Sigmoid colon (tissue), 7 donors: ENCODE data around the gene CXCR2. TPM values are rescaled to one million over a fixed set of nuclear protein-coding genes. Genes with fewer than 3 reads are reported as not detected.

Source experiments
- DNase-seq: peaks from one replicate; pipeline ENCODE4 v3.0.0-alpha.2; 2019
- H3K27ac ChIP-seq, 4 donors: fragments of 200-600 bp; sonication (generic); one replicate each; pipeline ENCODE4 v1.5.1; 2016 to 2019; ENCODE audit warnings: mild to moderate bottlenecking in 1 of 4
- H3K27me3 ChIP-seq, 3 donors: fragments of 200-600 bp; sonication (generic); one replicate each; pipeline ENCODE4 v1.5.1; 2019; ENCODE audit warnings: mild to moderate bottlenecking in 1 of 3
- H3K36me3 ChIP-seq, 4 donors: fragments of 200-600 bp; sonication (generic); one replicate each; pipeline ENCODE4 v1.5.1; 2016 to 2019
- H3K4me1 ChIP-seq, 4 donors: fragments of 200-600 bp; sonication (generic); one replicate each; pipeline ENCODE4 v1.5.1; 2017 to 2019
- H3K4me3 ChIP-seq, 4 donors: fragments of 200-600 bp; sonication (generic); one replicate each; pipeline ENCODE4 v1.5.1; 2017 to 2019; ENCODE audit warnings: mild to moderate bottlenecking in 2 of 4, moderate library complexity in 1 of 4
- H3K9me3 ChIP-seq, 4 donors: fragments of 200-600 bp in 3 of 4; sonication (generic) in 3 of 4; one replicate each; pipeline versions ENCODE4 v1.5.1 to v1.6.1; 2013 to 2019
- CTCF ChIP-seq, 4 experiments: fragments of 450-650 bp in 3 of 4; fragments of 200-600 bp in 1 of 4; IDR thresholded peaks; one replicate each; pipeline ENCODE4 v1.5.1; 2016 to 2019; ENCODE audit warnings: antibody characterized with exemption in 4 of 4, mild to moderate bottlenecking in 3 of 4, moderate library complexity in 2 of 4
- EP300 ChIP-seq, 4 donors: sonication (generic); formaldehyde crosslinking; IDR thresholded peaks; one replicate each; pipeline ENCODE4 v1.6.1; 2017; ENCODE audit warnings: antibody characterized with exemption in 4 of 4
- POLR2A ChIP-seq, 2 donors: fragments of 450-650 bp; IDR thresholded peaks; one replicate each; pipeline ENCODE4 v1.6.1; 2016; ENCODE audit warnings: antibody characterized with exemption in 2 of 2, mild to moderate bottlenecking in 2 of 2, moderate library complexity in 2 of 2
- POLR2AphosphoS5 ChIP-seq, 4 donors: sonication (generic); formaldehyde crosslinking; IDR thresholded peaks; one replicate each; pipeline ENCODE4 v1.6.1; 2017; ENCODE audit warnings: antibody characterized with exemption in 4 of 4
- whole genome bisulfite sequencing, 2 donors: extraction: QIAGEN DNeasy Blood & Tissue Kit; methylation state at CpG; one replicate each; pipeline ENCODE4 v1.1.7; 2013; 5-methylcytosine and 5-hydroxymethylcytosine counted together
- intact Hi-C: fragments of 100-400 bp; cut with DNase I; formaldehyde crosslinking; loops from one replicate; pipeline ENCODE4 v1.15.1; 2023
- polyA plus RNA-seq, 3 donors: library from polyadenylated mRNA; stranded (reverse); fragments of 200-250 nt; gene quantifications; one replicate each; pipeline ENCODE4 v1.2.3, GENCODE V29; 2013
- total RNA-seq, 4 donors: library from RNA; depleted of rRNA; stranded (reverse); fragments of >200 nt; gene quantifications; one replicate each; pipeline ENCODE4 v1.1.0, GENCODE V29; 2016
- donor health status: healthy with polysubstance abuse.
- donor health status: Bipolar disorder and iron deficiency.
- donor health status: healthy.

The CXCR2 gene
- not detected for total RNA-seq
- under 1 TPM; 0.12 to 0.60 (median 0.46) TPM for polyA plus RNA-seq

- Histone ChIP-seq H3K27ac (no peak within 1 kb of the TSS), H3K36me3 (no peaks in the 10 kb centered on the region), H3K4me1 (no peaks in the 10 kb centered on the region), H3K4me3 (no peak within 1 kb of the TSS), H3K9me3 (peaks cover 0 to 3% (median 1%) of the 10 kb centered on the region in 4 donors), H3K27me3 (no peaks in the 10 kb centered on the region)
- TF ChIP-seq CTCF (IDR thresholded peaks at IDR 0.05) (no peak), POLR2AphosphoS5 (IDR thresholded peaks at IDR 0.05) (no peak), EP300 (IDR thresholded peaks at IDR 0.05) (no peak), POLR2A (IDR thresholded peaks at IDR 0.05) (no peak)
- no peak for DNase-seq
- 46 to 72% methylated on average over 8 of the region's 8 CpGs for WGBS, 2 donors
- intact Hi-C loops, result no loop called here
These were observed at the start of gene CXCR2 for GRCh38 chr2:218125626-218126080. Gene CXCR2 (plus strand): TSS chr2:218126028. CDS start chr2:218134802, 8,774 bp downstream.

GRCh38 chr2:218077464-218078216 lies 48.2 kb upstream of the CXCR2 start:
- H3K27me3 ChIP-seq, result no peaks in the 10 kb centered on the region
- no peaks in the 10 kb centered on the region for H3K4me1 ChIP-seq
- no peak overlapping the region for H3K27ac ChIP-seq
- no peak overlapping the region for H3K4me3 ChIP-seq
- intact Hi-C loops, result no loop called here
- H3K36me3 ChIP-seq, result no peaks in the 10 kb centered on the region
- WGBS, 2 donors, result 77 to 85% methylated on average over 9 of the region's 9 CpGs
- TF ChIP-seq CTCF (IDR thresholded peaks at IDR 0.05) (no peak), POLR2AphosphoS5 (IDR thresholded peaks at IDR 0.05) (no peak), EP300 (IDR thresholded peaks at IDR 0.05) (no peak), POLR2A (IDR thresholded peaks at IDR 0.05) (no peak)
- DNase-seq, result no peak
- no peaks in the 10 kb centered on the region for H3K9me3 ChIP-seq

GRCh38 chr2:218079943-218080913 lies 45.6 kb upstream of the CXCR2 start:
- intact Hi-C loops, result no loop called here
- DNase-seq, result no peak

GRCh38 chr2:218081063-218081462 lies 44.8 kb upstream of the CXCR2 start:
- no peak for DNase-seq
- Histone ChIP-seq H3K27ac (no peak overlapping the region), H3K36me3 (no peaks in the 10 kb centered on the region), H3K9me3 (no peaks in the 10 kb centered on the region), H3K4me1 (no peaks in the 10 kb centered on the region), H3K4me3 (no peak overlapping the region), H3K27me3 (no peaks in the 10 kb centered on the region)
- TF ChIP-seq POLR2A (IDR thresholded peaks at IDR 0.05) (no peak), POLR2AphosphoS5 (IDR thresholded peaks at IDR 0.05) (no peak), EP300 (IDR thresholded peaks at IDR 0.05) (no peak), CTCF (IDR thresholded peaks at IDR 0.05) (no peak)
- intact Hi-C loops, result no loop called here
- 48 to 78% methylated on average over 2 of the region's 2 CpGs for WGBS, 2 donors

More at GRCh38 chr2:218079943-218080913, 45.6 kb upstream of the CXCR2 start:
- TF ChIP-seq EP300 (IDR thresholded peaks at IDR 0.05) (no peak), POLR2AphosphoS5 (IDR thresholded peaks at IDR 0.05) (no peak), CTCF (IDR thresholded peaks at IDR 0.05) (no peak), POLR2A (IDR thresholded peaks at IDR 0.05) (no peak)
- no peak overlapping the region for H3K27ac ChIP-seq
- no peak overlapping the region for H3K4me3 ChIP-seq
- H3K9me3 ChIP-seq, result no peaks in the 10 kb centered on the region
- 55 to 69% methylated on average over 15 of the region's 15 CpGs for WGBS, 2 donors
- no peaks in the 10 kb centered on the region for H3K36me3 ChIP-seq
- H3K4me1 ChIP-seq, result no peaks in the 10 kb centered on the region
- H3K27me3 ChIP-seq, result no peaks in the 10 kb centered on the region
